GM19238 (cell line): ENCODE results near the gene DENND2C.

Source experiments
- DNase-seq: peaks from one replicate; pipeline ENCODE4 v3.0.0; 2011; ENCODE audit warnings: low spot score; ENCODE audit not compliant: insufficient read length

DENND2C gene, protein sequence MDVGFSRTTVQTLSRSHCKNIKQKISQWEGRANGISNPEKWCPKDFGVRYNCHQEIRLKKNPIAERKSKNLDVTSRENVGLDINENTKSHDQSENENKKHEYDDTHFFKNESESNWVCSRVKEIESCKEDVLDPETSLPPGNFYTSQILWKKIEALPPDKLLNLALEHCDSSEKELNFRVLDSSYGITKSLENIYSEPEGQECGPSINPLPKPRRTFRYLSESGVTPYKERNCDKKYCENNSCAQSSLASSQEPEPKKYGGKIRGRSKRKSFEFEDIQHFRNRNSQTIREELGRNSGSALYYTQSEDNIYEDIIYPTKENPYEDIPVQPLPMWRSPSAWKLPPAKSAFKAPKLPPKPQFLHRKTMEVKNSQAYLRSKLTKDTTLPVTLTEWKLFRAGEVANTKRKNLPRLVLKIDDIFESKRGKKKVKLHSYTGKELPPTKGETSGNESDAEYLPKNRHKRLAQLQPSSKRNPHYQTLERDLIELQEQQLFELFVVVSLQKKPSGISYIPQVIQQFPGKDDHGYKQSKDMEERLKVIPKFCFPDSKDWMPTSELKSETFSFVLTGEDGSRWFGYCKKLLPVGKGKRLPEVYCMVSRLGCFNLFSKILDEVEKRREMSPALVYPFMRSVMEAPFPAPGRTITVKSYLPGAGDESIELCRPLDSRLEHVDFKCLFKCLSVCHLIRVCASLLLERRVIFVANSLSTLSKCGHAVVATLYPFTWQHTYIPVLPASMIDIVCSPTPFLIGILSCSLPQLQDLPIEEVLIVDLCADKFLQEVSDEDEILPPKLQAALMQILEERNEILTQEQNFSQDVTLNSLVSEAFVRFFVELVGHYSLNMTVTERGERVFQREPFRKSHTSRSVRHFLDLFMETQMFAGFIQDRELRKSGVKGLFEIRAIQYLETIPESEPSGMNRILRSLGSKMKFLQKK

DNA sequence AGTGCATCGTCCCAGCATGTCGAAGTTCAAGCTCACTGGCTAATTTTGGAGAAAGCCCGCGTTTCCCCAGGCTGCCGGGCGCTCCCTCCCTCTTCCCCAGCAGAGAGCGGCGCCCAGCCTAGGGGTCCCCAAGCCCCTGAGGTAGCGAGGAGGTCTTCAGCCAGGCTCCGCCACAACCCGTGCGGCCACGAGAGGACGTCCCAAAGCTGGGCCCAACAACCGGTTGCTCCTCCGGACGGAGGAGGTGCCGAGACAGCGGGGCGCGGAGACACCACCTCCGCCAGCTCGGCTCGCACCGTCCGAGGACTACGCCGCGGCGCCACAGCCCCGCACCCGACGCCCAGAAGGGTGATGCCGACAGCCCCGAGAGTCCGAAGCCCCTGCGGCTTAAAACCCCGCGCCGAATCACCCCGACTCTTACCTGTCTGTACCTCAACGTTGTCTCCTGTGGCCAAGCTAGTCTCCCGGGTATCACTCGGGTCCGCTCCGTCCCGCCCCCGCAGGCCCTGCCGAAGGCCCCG, at the start of gene DENND2C:
TSS of gene DENND2C (minus strand) at position 488 of the 521 bp plus-strand sequence. CDS start 44,065 bp downstream, outside the sequence.
- no peak for DNase-seq

DNA sequence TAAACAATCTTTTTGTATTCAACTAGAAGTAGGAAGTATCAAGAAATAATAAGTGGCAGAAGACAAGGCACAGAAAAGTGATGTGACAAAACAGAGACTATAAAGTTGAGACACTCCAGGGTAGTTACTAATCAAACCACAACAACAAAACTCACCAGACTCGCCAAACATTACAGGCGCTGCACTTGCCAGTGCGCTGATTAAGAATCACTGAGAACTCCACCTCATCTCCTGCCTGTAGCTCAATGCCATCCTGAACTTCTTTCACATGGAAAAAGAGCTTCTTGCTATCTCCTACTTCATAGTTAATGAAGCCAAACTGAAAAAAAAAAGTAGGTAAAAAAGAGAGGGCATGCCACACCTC, 49.6 kb upstream of the DENND2C start:
- DNase-seq, result no peak

DNA sequence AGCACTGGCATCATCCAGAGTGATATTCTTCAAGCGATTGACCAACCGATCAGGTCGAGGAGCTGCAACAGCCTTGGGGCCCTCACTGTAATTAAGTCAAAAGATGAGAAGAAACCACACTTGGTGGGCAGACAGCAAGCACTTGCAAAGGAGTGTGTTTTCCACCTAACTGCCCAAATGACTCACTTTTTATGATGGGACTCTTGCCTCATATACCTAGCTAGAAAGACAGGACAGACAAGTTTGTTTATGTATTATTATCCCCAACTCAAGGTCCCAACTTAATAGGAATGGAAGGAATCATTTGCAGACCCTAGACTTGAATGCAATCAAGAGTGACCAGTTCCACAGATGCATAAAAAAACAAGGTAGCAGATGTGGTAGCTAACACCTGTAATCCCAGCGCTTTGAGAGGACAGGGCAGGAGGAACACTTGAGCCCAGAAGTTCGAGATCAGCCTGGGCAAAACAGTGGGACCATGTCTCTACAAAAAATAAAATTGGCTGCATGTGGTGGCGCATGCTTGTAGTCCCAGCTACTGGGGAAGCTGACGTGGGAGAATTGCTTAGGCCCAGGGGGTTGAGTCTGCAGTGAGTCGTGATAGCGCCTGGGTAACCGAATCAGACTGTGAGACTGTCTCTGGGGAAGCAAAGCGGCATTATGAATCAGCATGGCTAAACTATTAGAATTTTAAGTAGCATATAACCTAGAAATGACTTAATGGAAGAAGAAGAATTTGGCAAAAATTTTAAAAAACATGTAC, 49.0 kb upstream of the DENND2C start:
- no peak for DNase-seq

DNA sequence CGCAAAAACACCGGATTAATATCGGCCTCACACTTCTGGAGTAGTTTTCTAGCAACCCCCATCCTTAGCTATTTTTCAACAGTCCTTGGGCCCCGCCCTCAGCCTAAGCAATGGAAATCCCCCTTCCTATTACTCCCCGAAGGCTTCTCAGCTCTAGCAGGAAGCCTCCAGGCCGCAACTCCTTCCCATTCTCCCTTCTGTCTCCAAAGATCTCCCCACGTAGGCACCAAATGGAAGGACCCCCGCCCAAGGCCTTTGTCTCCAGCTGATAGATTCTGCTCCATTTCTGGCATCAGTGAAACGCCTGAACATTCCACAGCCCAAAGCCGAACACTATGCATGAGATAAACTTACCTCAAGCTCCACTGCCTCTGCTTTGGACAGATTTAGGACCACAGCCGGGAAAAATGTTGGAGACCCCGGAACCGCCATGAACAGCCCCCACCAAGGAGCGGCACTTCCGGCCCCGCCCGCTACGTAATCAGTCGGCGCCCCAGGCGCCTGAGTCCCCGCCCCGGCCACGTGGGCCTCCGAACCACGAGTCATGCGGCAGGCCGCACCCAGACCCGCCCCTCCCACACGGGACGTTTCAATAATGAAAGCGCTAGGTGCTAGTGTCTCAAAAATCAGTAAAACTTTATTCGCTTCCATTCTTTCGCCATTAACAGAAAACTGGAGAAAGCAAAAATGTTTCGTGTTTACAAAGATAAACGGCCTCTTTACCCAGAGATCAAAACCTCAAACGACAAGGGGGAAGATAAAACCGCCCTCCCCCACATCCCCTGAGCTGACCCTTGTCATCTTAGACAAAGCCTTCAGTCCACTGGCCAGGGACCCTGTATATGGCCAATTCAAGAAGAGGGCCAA, 46.7 kb upstream of the DENND2C start, which contains the start of gene NRAS:
TSS of gene NRAS (minus strand) at position 468 of the 867 bp plus-strand sequence. CDS start 611 bp downstream, outside the sequence.
- DNase-seq, result peak; percentile 81

DNA sequence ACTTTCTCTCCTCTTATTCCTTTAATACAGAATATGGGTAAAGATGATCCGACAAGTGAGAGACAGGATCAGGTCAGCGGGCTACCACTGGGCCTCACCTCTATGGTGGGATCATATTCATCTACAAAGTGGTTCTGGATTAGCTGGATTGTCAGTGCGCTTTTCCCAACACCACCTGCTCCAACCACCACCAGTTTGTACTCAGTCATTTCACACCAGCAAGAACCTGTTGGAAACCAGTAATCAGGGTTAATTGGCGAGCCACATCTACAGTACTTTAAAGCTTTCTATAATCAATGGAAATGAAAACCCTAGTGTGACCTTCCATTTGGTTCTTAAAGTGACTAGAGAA, 46.1 kb upstream of the DENND2C start:
- DNase-seq, result no peak

DNA sequence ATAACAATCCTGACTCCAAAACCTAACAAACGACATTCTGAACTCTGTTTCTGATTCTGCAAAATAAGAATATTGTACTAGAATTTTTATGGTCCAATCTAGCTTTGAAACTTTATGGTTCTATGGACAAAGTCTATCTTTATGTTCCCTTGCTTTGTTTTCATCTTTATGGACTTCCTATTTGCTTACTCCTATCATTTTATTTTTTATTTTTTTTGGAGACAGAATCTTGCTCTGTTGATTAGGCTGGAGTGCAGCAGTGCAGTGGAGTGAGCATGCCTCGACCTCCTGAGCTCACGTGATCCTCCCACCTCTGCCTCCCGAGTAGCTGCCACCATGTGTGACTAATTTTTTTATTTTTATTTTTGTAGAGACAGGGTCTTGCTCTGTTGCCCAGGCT, 43.1 kb upstream of the DENND2C start:
- no peak for DNase-seq

DNA sequence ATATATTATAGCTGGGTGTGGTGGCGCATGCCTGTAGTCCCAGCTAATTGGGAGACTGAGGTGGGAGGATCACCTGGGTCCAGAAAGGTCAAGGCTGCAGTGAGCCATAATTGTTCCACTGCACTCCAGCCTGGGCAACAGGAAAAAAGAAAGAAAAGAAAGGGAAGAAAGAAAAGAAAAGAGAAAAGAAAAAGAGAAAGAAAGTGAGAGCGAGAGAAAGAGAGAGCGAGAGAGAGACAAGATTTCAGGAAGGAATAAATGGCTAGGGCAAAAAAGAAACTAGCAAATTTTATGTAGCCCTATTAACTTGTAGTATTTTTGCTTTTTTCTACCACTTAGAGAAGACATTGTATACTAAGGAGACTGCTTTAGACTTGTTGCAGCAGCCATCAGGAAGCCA, 40.5 kb upstream of the DENND2C start:
- no peak for DNase-seq

DNA sequence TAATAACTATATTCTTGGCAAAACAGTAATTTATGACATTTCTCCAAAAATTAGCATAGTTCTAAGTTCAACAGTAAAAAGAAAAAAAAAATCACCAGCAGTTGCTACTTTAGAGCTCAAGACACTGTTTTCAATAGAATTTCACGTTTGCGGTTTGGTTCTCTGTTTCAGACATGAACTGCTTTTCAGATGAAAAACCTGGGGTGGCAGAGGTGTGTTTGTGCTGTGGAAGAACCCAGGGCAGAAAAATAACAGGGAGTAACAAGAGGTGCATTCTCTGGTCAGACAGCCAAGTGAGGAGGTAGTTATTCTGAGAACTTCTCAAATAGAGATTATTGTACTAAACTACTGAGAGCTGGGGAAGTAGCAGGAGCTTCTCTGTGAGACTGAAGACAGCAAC, 37.8 kb upstream of the DENND2C start:
- no peak for DNase-seq

DNA sequence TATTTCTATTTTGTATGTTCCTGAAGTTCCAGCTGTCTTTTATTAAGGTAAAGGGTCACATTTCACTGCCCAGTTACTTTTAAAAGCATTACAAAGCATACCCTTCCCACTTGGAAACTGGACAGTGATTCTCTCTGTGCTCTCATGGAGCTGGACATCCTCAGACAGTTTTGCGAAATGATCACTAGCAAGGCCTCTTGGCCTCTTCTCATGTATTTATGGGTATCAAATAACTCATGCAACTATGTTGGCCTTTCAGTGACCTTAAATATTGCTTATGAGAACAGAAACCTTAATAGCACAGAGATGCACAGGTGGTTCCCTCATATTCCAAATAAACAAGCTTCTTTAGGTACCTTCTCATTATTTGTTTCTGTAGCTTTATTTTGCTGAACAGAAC, 33.4 kb upstream of the DENND2C start:
- DNase-seq, result no peak

DNA sequence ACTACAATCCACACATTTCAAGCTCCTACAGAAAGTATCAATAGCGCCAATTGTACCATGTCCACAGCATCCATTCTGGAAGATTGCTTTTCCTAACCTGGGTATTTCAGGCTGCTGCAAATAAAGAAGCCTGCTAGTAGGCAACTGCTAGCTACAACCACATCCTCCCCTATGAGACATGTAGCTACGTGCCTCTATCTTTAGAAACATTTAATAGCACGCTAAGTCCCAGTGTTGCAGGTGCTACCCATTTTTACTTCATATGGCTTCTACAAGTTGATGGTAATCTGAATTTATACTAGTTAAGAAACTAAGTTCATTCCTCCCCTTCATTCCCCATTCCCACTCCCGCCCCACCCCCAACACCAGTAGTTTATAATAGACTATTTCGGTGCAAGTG, 32.9 kb upstream of the DENND2C start:
- no peak for DNase-seq

DNA sequence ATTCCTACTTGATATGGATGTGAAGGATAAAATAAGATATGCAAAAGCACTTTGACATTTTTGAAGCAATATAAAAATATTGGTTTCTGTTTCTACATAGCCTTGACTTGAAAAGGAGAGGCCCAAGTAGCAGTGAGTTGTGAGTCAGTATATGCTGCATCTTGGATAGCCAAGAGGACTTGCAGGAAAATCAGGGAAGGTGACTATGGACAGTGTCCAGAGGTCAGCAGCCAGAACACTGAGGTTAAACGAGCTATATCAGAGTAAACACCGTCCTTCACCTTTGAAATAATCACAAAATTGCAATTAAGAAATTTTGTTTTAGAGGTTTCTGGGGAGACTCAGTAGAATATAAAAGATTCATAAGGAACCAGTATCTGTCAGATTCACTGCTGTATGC, 32.1 kb upstream of the DENND2C start:
- DNase-seq, result no peak

DNA sequence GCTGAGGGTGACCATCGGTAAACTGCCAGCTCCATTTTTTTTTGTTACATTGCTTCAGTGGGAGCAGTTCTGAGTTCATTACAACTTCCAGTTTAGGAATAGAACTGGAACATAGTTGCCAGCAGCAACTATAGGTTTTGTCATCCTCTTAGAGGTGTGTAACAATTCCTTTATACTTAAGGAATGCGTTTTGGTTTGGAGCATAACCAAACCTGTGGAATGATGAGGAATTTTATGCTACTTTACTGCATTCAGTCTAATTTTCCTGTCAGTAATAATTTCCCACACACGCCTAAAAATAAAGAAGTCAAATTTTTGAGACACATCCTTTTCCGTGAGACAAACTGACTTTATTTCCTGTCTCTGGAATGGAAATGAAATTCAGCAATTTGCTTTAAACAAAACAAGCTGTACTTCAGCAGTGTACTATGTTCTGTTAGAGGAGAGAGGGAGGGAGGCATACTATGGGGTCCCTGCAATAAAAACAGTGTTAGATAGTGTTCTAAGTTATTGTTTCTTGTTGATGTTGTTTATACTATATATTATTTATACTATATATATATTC, 30.3 kb upstream of the DENND2C start:
- DNase-seq, result no peak

DNA sequence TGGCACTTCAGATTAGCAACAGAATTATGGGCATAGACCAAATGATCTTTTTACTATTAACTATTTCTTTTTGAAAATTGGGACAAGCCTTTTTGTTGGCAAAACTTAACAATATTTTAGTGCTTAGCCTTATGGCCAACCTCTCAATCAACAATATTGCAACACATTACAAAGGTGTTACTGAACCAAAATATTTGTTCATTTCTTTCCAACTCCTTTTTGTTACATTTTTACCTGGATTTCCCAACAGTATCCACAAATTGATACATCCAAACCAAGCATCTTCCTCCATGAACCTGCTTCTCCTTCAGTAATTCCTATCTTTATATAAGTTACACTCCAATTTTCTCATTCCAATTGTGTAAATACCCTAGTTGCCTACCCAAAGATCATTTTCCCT, 27.0 kb upstream of the DENND2C start:
- no peak for DNase-seq

DNA sequence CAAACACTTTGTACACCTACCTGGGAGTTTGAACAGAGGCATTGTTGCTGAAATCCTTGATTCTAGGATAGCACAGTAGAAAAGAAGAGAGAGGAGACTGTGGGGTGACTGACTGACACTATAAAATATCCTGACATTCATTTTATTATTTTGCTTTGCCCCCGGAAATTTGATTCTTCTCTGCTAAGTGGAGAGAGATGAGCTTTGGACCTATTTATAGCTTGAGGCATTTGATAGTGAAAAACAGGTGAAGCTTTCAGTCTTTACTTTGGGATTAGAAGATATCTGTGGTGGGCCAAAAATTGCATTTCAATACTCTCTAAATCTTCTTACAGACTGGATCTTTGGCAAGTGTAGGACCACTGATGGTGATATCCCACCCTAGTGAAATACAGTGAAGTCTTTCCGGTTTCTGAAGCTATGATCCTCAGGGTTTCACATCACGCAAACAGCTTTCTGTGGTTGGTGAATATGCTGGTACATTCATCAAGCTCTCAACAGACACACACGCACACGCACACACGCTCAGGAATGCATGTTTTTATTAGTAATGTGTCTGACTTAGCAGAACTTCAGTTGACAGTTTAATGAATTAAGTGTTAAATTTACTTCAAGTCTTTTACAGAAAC, 25.7 kb upstream of the DENND2C start, which contains the start of gene AMPD1:
TSS of gene AMPD1 (minus strand) at position 117 of the 629 bp plus-strand sequence. CDS start at position 42, 75 bp downstream.
- DNase-seq, result no peak

DNA sequence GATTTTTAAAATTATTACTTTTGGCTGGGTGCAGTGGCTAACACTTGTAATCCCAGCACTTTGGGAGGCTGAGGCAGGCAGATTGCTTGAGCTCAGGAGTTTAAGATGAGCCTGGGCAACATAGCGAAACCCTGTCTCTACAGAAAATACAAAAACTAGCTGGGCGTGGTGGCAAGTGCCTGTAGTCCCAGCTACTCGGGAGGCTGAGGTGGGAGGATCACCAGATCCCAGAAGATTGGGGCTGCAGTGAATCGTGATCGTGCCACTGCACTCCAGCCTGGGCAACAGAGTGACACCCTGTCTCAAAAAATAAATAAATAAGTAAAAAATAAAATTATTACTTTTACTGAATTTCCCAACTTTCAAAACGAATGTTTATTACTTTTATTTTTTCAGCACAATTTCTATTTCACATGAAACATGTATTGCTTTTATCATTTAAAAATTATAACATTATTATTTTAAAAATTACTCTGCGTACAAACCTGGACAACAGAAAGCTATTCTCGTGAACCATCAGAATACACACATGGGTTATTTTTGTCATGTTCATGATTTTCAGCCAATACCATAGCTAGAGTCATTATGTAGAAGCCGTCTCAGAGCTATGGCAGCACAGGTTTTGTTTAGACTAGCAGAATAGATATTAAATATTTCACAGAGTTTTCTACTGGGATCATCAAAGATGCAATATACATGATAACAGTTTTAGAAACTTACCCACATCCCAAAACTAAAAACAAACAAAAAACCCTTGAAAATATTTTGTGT, 24.9 kb upstream of the DENND2C start:
- DNase-seq, result no peak

DNA sequence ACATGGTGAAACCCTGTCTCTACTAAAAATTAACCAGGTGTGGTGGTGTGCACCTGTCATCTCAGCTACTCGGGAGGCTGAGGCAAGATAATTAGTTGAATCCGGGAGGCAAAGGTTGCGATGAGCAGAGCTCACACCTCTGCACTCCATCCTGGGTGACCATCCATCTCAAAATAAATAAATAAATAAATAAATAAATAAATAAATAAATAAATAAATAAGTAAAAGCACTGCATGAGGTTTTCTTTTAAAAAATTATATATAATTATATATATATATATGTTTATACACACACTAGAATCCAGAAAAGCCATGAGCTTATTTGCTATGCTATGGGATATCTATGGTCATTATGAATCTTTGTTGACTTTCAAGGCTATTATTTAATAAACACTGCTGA, 23.1 kb upstream of the DENND2C start:
- DNase-seq, result no peak

DNA sequence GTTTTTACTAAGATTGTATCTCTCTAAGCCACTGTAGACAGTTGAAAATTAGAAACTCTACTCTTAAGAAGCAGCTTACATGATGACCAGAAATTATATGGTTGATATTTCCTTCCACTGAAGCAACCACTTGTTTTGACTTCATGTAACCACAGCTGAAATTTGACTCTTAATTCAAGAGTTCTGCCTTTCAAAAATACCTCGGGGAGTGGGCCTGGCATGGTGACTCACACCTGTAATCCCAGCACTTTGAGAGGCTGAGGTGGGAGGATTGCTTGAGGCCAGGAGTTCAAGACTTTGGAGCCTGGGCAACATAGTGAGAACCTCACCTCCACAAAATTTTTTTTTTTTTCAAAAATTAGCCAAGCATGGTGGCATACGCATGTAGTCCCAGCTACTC, 21.2 kb upstream of the DENND2C start:
- no peak for DNase-seq

DNA sequence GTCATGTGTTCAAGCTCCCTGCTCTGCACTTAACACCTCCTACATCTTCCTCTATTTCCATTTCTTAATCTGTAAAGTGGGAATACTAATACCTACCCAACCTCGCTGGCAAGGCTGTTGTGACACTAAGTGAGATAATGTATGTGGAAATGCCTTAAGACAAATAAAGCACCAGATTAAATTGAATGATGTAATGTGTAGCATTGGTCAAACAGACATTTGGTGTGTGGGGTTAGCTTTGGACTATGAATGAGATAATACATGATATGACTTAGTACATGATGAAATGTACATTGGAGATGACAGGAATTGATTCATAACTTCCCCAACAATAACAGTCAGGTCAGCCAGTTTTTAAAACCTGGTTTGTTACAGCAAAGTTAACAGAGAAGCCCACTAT, 20.3 kb upstream of the DENND2C start:
- no peak for DNase-seq

DNA sequence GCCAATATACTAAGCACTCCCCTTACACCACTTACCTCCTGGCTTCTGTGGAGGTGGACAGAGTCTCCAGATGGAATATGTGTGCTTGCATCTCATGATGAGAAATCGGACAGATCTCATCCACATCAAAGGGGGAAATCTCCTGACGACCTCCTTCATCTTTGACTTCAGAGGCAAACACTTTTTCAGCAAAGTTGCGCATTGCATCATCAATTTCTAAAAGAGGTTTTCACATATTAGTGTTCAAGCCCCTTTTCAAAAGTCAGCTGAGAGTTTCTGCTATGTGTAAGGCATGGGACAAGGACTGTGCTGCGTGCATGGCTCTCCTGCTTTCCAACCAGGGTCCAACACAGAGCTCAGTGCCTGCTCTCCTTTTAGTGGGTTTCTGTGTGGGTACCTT, 18.7 kb upstream of the DENND2C start:
- no peak for DNase-seq
